DOHH2 (cell line): ENCODE results near the gene TRMT11.

Experiments
- H3F3A ChIP-seq: fragments of 200-600 bp; sonication (generic), shearing (Covaris generic); 2 replicates; pipeline ENCODE4 v1.6.0; 2016; ENCODE audit warnings: antibody characterized with exemption, mild to moderate bottlenecking; ENCODE audit not compliant: control insufficient read depth, insufficient read depth
- H3K27ac ChIP-seq: fragments of 200-600 bp; sonication (generic); 2 replicates; pipeline ENCODE4 v1.5.1; 2014; ENCODE audit warnings: low read depth, mild to moderate bottlenecking, low read length, moderate library complexity
- H3K27me3 ChIP-seq: fragments of 200-600 bp; sonication (generic); 2 replicates; pipeline ENCODE4 v1.6.1; 2014; ENCODE audit warnings: mild to moderate bottlenecking, low read length, mixed read lengths; ENCODE audit not compliant: control insufficient read depth
- H3K36me3 ChIP-seq: fragments of 200-600 bp; sonication (generic); 2 replicates; pipeline ENCODE4 v1.6.1; 2014; ENCODE audit warnings: mild to moderate bottlenecking, low read length, moderate library complexity, mixed read lengths; ENCODE audit not compliant: control insufficient read depth
- H3K4me1 ChIP-seq: fragments of 200-600 bp; sonication (generic); 2 replicates; pipeline ENCODE4 v1.6.1; 2014; ENCODE audit warnings: mild to moderate bottlenecking, low read length, mixed read lengths; ENCODE audit not compliant: control insufficient read depth
- H3K4me2 ChIP-seq: fragments of 200-600 bp; sonication (generic); 2 replicates; pipeline ENCODE4 v1.6.0; 2014; ENCODE audit warnings: mild to moderate bottlenecking, low read length, moderate library complexity
- H3K4me3 ChIP-seq: fragments of 200-600 bp; sonication (generic); 2 replicates; pipeline ENCODE4 v1.5.1; 2014; ENCODE audit warnings: mild to moderate bottlenecking, low read length, mixed read lengths
- H3K79me2 ChIP-seq: fragments of 200-600 bp; sonication (generic); 2 replicates; pipeline ENCODE4 v1.6.1; 2014; ENCODE audit warnings: mild to moderate bottlenecking, low read length, mixed read lengths; ENCODE audit not compliant: control insufficient read depth
- H3K9me2 ChIP-seq: fragments of 200-600 bp; sonication (generic); replicated peaks from 2 replicates; pipeline ENCODE4 v1.6.1; 2014; ENCODE audit warnings: mild to moderate bottlenecking, low read length, mixed read lengths; ENCODE audit not compliant: control insufficient read depth
- H3K9me3 ChIP-seq: fragments of 200-600 bp; sonication (generic); 2 replicates; pipeline ENCODE4 v1.6.1; 2014; ENCODE audit warnings: antibody characterized with exemption, low read length, mixed read lengths; ENCODE audit not compliant: control insufficient read depth, insufficient read depth
- H4K20me1 ChIP-seq: fragments of 200-600 bp; sonication (generic); 2 replicates; pipeline ENCODE4 v1.6.0; 2014; ENCODE audit warnings: low read depth, mild to moderate bottlenecking, antibody characterized with exemption, low read length, moderate library complexity; ENCODE audit not compliant: control insufficient read depth, insufficient read depth
- CTCF ChIP-seq: fragments of 200-600 bp; sonication (generic); IDR thresholded peaks from one replicate; pipeline ENCODE4 v1.5.1; 2014; ENCODE audit warnings: antibody characterized with exemption, mild to moderate bottlenecking, low read depth, low read length; ENCODE audit not compliant: poor library complexity, severe bottlenecking
- EZH2phosphoT487 ChIP-seq: fragments of 200-600 bp; sonication (generic); IDR thresholded peaks from 2 replicates; pipeline ENCODE4 v1.6.1; 2017; ENCODE audit warnings: borderline replicate concordance, mild to moderate bottlenecking, antibody characterized with exemption, low read length, moderate library complexity, mixed read lengths

The TRMT11 gene

GRCh38 chr6:125957391-125957693 is 29.0 kb upstream of the TRMT11 start:
- Histone ChIP-seq H3F3A (no peaks in the 10 kb centered on the region), H3K9me3 (no peaks in the 10 kb centered on the region), H3K79me2 (peaks cover 50% of the 10 kb centered on the region), H4K20me1 (no peaks in the 10 kb centered on the region), H3K27ac (peak overlapping the region; percentile 70), H3K36me3 (peaks cover 25% of the 10 kb centered on the region), H3K4me3 (peak overlapping the region; percentile 85), H3K4me1 (peaks cover 33% of the 10 kb centered on the region), H3K9me2 (no peaks in the 10 kb centered on the region), H3K4me2 (peak overlapping the region; percentile 63), H3K27me3 (no peaks in the 10 kb centered on the region)
- no peak for TF ChIP-seq CTCF
- no peak for TF ChIP-seq EZH2phosphoT487

GRCh38 chr6:125957845-125958244 is 28.5 kb upstream of the TRMT11 start:
- peaks cover 3% of the 10 kb centered on the region; the same call in 1 of the 2 replicates for H3F3A ChIP-seq

GRCh38 chr6:125959041-125959440 is 27.3 kb upstream of the TRMT11 start:
- no peaks in the 10 kb centered on the region; the same call in 1 of the 2 replicates for H4K20me1 ChIP-seq
- no peaks in the 10 kb centered on the region for H3K9me3 ChIP-seq
- H3K79me2 ChIP-seq: peaks cover 67% of the 10 kb centered on the region
- peaks cover 26% of the 10 kb centered on the region for H3K4me1 ChIP-seq
- H3F3A ChIP-seq: peaks cover 7% of the 10 kb centered on the region; the same call in 1 of the 2 replicates
- TF ChIP-seq CTCF (no peak), EZH2phosphoT487 (no peak)
- no peak overlapping the region for H3K27ac ChIP-seq
- H3K36me3 ChIP-seq: peaks cover 27% of the 10 kb centered on the region
- H3K4me3 ChIP-seq: no peak overlapping the region
- no peaks in the 10 kb centered on the region for H3K27me3 ChIP-seq
- H3K9me2 ChIP-seq: no peaks in the 10 kb centered on the region
- H3K4me2 ChIP-seq: peak overlapping the region; percentile 63; the same call in 1 of the 2 replicates

More at GRCh38 chr6:125957845-125958244, 28.5 kb upstream of the TRMT11 start:
- no peaks in the 10 kb centered on the region; the same call in 1 of the 2 replicates for H4K20me1 ChIP-seq
- H3K36me3 ChIP-seq: peaks cover 27% of the 10 kb centered on the region
- H3K9me2 ChIP-seq: no peaks in the 10 kb centered on the region
- peak overlapping the region; percentile 70 for H3K27ac ChIP-seq
- H3K4me1 ChIP-seq: peaks cover 33% of the 10 kb centered on the region
- peak overlapping the region; percentile 63 for H3K4me2 ChIP-seq
- no peaks in the 10 kb centered on the region for H3K27me3 ChIP-seq
- no peaks in the 10 kb centered on the region for H3K9me3 ChIP-seq
- TF ChIP-seq CTCF: no peak
- no peak for TF ChIP-seq EZH2phosphoT487
- peaks cover 55% of the 10 kb centered on the region for H3K79me2 ChIP-seq
- H3K4me3 ChIP-seq: peak overlapping the region; percentile 85
